H1 (cell line): ENCODE data around the gene MRPS34. TPM values are rescaled to one million over a fixed set of nuclear protein-coding genes. Genes with fewer than 3 reads are reported as not detected.

Experiments used
- CHD1 ChIP-seq: IDR thresholded peaks from 2 replicates; pipeline ENCODE4 v1.6.1; 2012; ENCODE audit warnings: low read depth, low read length, improper control_type of control experiment
- CTCF ChIP-seq, 3 experiments: IDR thresholded peaks; 1 replicate in 2 of 3; 2 replicates in 1 of 3; pipeline versions ENCODE4 v1.5.1 to v1.6.1; 2011; ENCODE audit warnings: low read length in 3 of 3, mild to moderate bottlenecking in 3 of 3, inconsistent platforms in 2 of 3, low read depth in 1 of 3, moderate library complexity in 1 of 3; ENCODE audit not compliant: insufficient read depth in 1 of 3; ENCODE audit errors: control extremely low read depth in 1 of 3
- KDM5A ChIP-seq: fragments of 200-600 bp; IDR thresholded peaks from 2 replicates; pipeline ENCODE4 v1.7.1; 2012; ENCODE audit warnings: mild to moderate bottlenecking, low read length, inconsistent platforms, mixed read lengths
- POLR2A ChIP-seq, 2 experiments: IDR thresholded peaks; 1 replicate in 1 of 2; 2 replicates in 1 of 2; pipeline ENCODE4 v1.6.1; 2011; ENCODE audit warnings: low read depth in 2 of 2, low read length in 2 of 2, mild to moderate bottlenecking in 2 of 2; ENCODE audit errors: control extremely low read depth in 1 of 2
- microRNA-seq, 2 experiments: library from miRNA; unstranded; fragments of <30 nt; microRNA quantifications; one replicate each; pipeline versions ENCODE4 to v1.2.0, GENCODE V29; 2016 to 2020; ENCODE audit warnings: borderline microRNAs expressed in 2 of 2, borderline number of aligned reads in 2 of 2, borderline replicate concordance in 1 of 2
- polyA plus RNA-seq, 7 experiments: library from polyadenylated mRNA; depleted of rRNA in 3 of 7; stranded (reverse) in 5 of 7; unstranded in 2 of 7; fragments of >200 nt in 5 of 7; fragments of 200-250 nt in 2 of 7; gene quantifications; 1 replicate in 5 of 7; 2 replicates in 1 of 7; 4 replicates in 1 of 7; pipeline versions ENCODE4 v1.2.1 to v1.2.3, GENCODE V29; 2011 to 2013; ENCODE audit warnings: missing spikeins in 2 of 7, mixed read lengths in 2 of 7
- small RNA-seq: library from polyadenylated mRNA; stranded (forward); fragments of <200 nt; extraction: miRNeasy Mini kit (QIAGEN cat#:217004); gene quantifications from one replicate; pipeline ENCODE3, GENCODE V24; 2013; ENCODE audit not compliant: insufficient read depth
- total RNA-seq: library from RNA; stranded (reverse); fragmentation: NEBNext Ultra II Directional; extraction: Animal tissue kit (Norgen Biotek cat#: 25700); gene quantifications from 2 replicates; pipeline ENCODE4 v1.2.1, GENCODE V29; 2021

MRPS34 gene
- total and polyA plus RNA-seq, 2 of the 8 experiments (the other 6 are each of a cell fraction or from before 2014, with no cell fraction given), result 168 to 252 TPM

DNA sequence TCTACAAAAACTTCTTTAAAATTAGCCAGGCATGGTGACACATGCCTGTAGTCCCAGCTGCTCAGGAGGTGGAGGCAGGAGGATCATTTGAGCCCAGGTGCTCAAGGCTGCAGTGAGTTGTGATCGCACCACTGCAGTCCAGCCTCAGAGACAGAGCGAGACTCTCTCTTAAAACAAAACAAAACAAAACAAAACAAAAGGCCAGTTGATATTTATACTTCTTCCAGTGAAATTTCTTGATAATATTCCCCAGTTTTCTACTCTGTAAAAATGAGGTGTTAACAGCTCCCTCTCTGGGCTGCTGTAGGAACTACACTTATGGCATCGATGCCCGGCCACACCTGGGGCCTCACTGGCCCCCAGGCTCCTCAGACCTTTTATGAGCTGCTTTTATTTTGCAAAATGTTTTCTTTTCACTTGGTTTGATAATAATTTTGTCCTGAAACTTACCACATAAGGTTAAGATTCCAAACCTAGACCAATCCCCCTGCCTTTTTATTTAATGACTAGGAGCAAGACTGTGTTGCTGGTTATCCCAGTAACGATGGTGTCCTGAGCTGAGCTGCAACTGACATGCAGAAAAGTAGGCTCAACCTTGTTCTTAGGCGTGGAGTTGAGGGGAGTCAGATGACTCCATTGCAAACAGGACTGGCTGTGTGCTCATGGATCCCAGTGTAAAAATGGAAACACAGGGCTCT is 49.3 kb downstream of the MRPS34 start (continued):
- TF ChIP-seq CTCF (IDR thresholded peaks at IDR 0.05; ENCODE audit: control extremely low read depth in 1 of 3, insufficient read depth in 1 of 3, low read depth in 1 of 3, low read length in 3 of 3) (peak; percentile 46 to 60 (median 59)), POLR2A (IDR thresholded peaks at IDR 0.05; ENCODE audit: control extremely low read depth in 1 of 2, low read depth in 2 of 2, low read length in 2 of 2) (no peak), CHD1 (no peak), KDM5A (no peak)
- TF ChIP-seq, all 59 proteins: peak for 2

Small RNAs within 50 kb of the gene (microRNA-seq; reads per million reads assigned to microRNA genes)
- gene MIR3177, result 1.8 to 2.3 reads per million in 2 experiments

Small RNAs within 50 kb of the gene (small RNA-seq; reads per million reads assigned to genes)
- 19.0 reads per million, percentile 91 among the genes with 10 or more reads in this experiment for gene MIR3177

Other genes with a start within 250 kb of the MRPS34 start
- gene TMEM204, start 239.5 kb downstream of the MRPS34 start, total RNA-seq, result not detected in 2 replicates
- 0.03 TPM in 1 of 2 replicates, not detected in the other for gene TMEM204, start 239.5 kb downstream of the MRPS34 start, polyA plus RNA-seq (2011; rRNA removed)
- gene IFT140, start 161.1 kb downstream of the MRPS34 start, total RNA-seq, result 20.6 and 20.9 TPM in 2 replicates
- 9.7 and 16.1 TPM in 2 replicates for gene IFT140, start 161.1 kb downstream of the MRPS34 start, polyA plus RNA-seq (2011; rRNA removed)
- 23.2 and 26.2 TPM in 2 replicates for gene CRAMP1, start 160.8 kb downstream of the MRPS34 start, total RNA-seq
- 19.2 and 31.0 TPM in 2 replicates for gene CRAMP1, start 160.8 kb downstream of the MRPS34 start, polyA plus RNA-seq (2011; rRNA removed)
- 197 and 199 TPM in 2 replicates for gene JPT2, start 94.9 kb downstream of the MRPS34 start, total RNA-seq
- 67.6 and 70.8 TPM in 2 replicates for gene JPT2, start 94.9 kb downstream of the MRPS34 start, polyA plus RNA-seq (2011; rRNA removed)
- 41.4 and 43.4 TPM in 2 replicates for gene MAPK8IP3, start 66.9 kb downstream of the MRPS34 start, total RNA-seq
- 16.9 and 27.9 TPM in 2 replicates for gene MAPK8IP3, start 66.9 kb downstream of the MRPS34 start, polyA plus RNA-seq (2011; rRNA removed)
- 70.9 and 72.5 TPM in 2 replicates for gene NME3, start 1.6 kb downstream of the MRPS34 start, total RNA-seq
- 163 and 214 TPM in 2 replicates for gene NME3, start 1.6 kb downstream of the MRPS34 start, polyA plus RNA-seq (2011; rRNA removed)
- 19.3 and 19.7 TPM in 2 replicates for gene EME2, start 324 bp downstream of the MRPS34 start, total RNA-seq
- gene EME2, start 324 bp downstream of the MRPS34 start, polyA plus RNA-seq (2011; rRNA removed), result 13.1 and 17.0 TPM in 2 replicates
- 22.5 and 25.3 TPM in 2 replicates for gene SPSB3, start 9.4 kb upstream of the MRPS34 start, total RNA-seq
- gene SPSB3, start 9.4 kb upstream of the MRPS34 start, polyA plus RNA-seq (2011; rRNA removed), result 37.8 and 60.1 TPM in 2 replicates
- gene NUBP2, start 9.8 kb upstream of the MRPS34 start, total RNA-seq, result 68.0 and 70.3 TPM in 2 replicates
- gene NUBP2, start 9.8 kb upstream of the MRPS34 start, polyA plus RNA-seq (2011; rRNA removed), result 96.9 and 130 TPM in 2 replicates
- not detected in 2 replicates for gene IGFALS, start 20.6 kb upstream of the MRPS34 start, total RNA-seq
- 0.03 TPM in 1 of 2 replicates, not detected in the other for gene IGFALS, start 20.6 kb upstream of the MRPS34 start, polyA plus RNA-seq (2011; rRNA removed)
- gene HAGH, start 53.7 kb upstream of the MRPS34 start, total RNA-seq, result 28.7 and 34.4 TPM in 2 replicates
- gene HAGH, start 53.7 kb upstream of the MRPS34 start, polyA plus RNA-seq (2011; rRNA removed), result 40.6 and 65.3 TPM in 2 replicates
- 20.4 and 20.5 TPM in 2 replicates for gene FAHD1, start 54.1 kb upstream of the MRPS34 start, total RNA-seq
- gene FAHD1, start 54.1 kb upstream of the MRPS34 start, polyA plus RNA-seq (2011; rRNA removed), result 31.9 and 47.2 TPM in 2 replicates
- 0.99 and 1.1 TPM in 2 replicates for gene MEIOB, start 99.0 kb upstream of the MRPS34 start, total RNA-seq
- 0.60 and 0.63 TPM in 2 replicates for gene MEIOB, start 99.0 kb upstream of the MRPS34 start, polyA plus RNA-seq (2011; rRNA removed)
- gene HS3ST6, start 145.3 kb upstream of the MRPS34 start, total RNA-seq, result 0.39 TPM in 1 of 2 replicates, not detected in the other
- gene HS3ST6, start 145.3 kb upstream of the MRPS34 start, polyA plus RNA-seq (2011; rRNA removed), result 0.36 and 0.63 TPM in 2 replicates
- gene MSRB1, start 170.1 kb upstream of the MRPS34 start, total RNA-seq, result 28.2 and 34.1 TPM in 2 replicates
- 51.4 and 53.8 TPM in 2 replicates for gene MSRB1, start 170.1 kb upstream of the MRPS34 start, polyA plus RNA-seq (2011; rRNA removed)
- gene RPL3L, start 181.6 kb upstream of the MRPS34 start, total RNA-seq, result 0.19 and 0.39 TPM in 2 replicates
- gene RPL3L, start 181.6 kb upstream of the MRPS34 start, polyA plus RNA-seq (2011; rRNA removed), result 0.08 and 0.24 TPM in 2 replicates
- gene NDUFB10, start 186.4 kb upstream of the MRPS34 start, total RNA-seq, result 183 and 197 TPM in 2 replicates
- 194 and 243 TPM in 2 replicates for gene NDUFB10, start 186.4 kb upstream of the MRPS34 start, polyA plus RNA-seq (2011; rRNA removed)
- gene RPS2, start 191.7 kb upstream of the MRPS34 start, total RNA-seq, result 3,974 and 4,042 TPM in 2 replicates
- gene RPS2, start 191.7 kb upstream of the MRPS34 start, polyA plus RNA-seq (2011; rRNA removed), result 16,783 and 22,970 TPM in 2 replicates
- gene RNF151, start 193.7 kb upstream of the MRPS34 start, total RNA-seq, result not detected in 2 replicates
- 0.17 TPM in 1 of 2 replicates, not detected in the other for gene RNF151, start 193.7 kb upstream of the MRPS34 start, polyA plus RNA-seq (2011; rRNA removed)
- 65.8 and 66.8 TPM in 2 replicates for gene TBL3, start 198.9 kb upstream of the MRPS34 start, total RNA-seq
- gene TBL3, start 198.9 kb upstream of the MRPS34 start, polyA plus RNA-seq (2011; rRNA removed), result 137 and 159 TPM in 2 replicates
- 2.5 and 3.3 TPM in 2 replicates for gene NOXO1, start 208.3 kb upstream of the MRPS34 start, total RNA-seq
- gene NOXO1, start 208.3 kb upstream of the MRPS34 start, polyA plus RNA-seq (2011; rRNA removed), result 1.3 and 2.6 TPM in 2 replicates
- 37.9 and 45.4 TPM in 2 replicates for gene GFER, start 211.1 kb upstream of the MRPS34 start, total RNA-seq
- gene GFER, start 211.1 kb upstream of the MRPS34 start, polyA plus RNA-seq (2011; rRNA removed), result 17.7 and 29.1 TPM in 2 replicates
- gene SYNGR3, start 216.8 kb upstream of the MRPS34 start, total RNA-seq, result 36.2 and 38.8 TPM in 2 replicates
- 49.9 and 72.3 TPM in 2 replicates for gene SYNGR3, start 216.8 kb upstream of the MRPS34 start, polyA plus RNA-seq (2011; rRNA removed)
- gene ZNF598, start 236.7 kb upstream of the MRPS34 start, total RNA-seq, result 47.6 and 51.7 TPM in 2 replicates
- 29.3 and 43.0 TPM in 2 replicates for gene ZNF598, start 236.7 kb upstream of the MRPS34 start, polyA plus RNA-seq (2011; rRNA removed)
- gene NPW, start 246.7 kb upstream of the MRPS34 start, total RNA-seq, result 8.1 and 10.3 TPM in 2 replicates
- gene NPW, start 246.7 kb upstream of the MRPS34 start, polyA plus RNA-seq (2011; rRNA removed), result 4.0 and 7.8 TPM in 2 replicates